ENCODE measurements around the gene SLC66A2. TPM values are rescaled to one million over a fixed set of nuclear protein-coding genes. Genes with fewer than 3 reads are reported as not detected.

SLC66A2 gene
- total RNA-seq, 1 experiment from 2014 or later, result 13.0 TPM

DNA sequence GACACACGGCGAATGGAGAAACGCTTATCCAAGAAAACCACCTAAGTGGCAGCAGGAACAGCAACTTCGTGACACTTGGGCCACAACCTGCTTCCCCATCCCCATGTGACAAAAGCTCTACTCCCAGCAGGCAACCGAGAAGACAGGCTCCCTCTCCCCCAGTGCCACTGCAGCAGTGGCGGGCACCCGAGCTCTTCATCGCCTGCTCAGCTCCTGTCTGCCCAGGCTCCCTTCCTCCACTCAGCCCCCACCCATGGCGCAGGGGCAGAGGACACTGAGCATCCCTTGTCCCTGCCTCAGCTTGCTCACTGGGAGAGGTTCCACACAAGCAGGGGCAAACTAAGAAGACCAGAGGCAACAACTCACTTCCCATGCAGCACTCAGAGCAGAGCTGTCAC lies 22.9 kb downstream of the SLC66A2 start:
- Histone ChIP-seq H2AFZ (ENCODE audit: low read length) (no peak overlapping the region), H3K23me2 (ENCODE audit: insufficient read length, low read depth, low read length, poor library complexity, severe bottlenecking) (no peaks in the 10 kb centered on the region), H4K8ac (replicated peaks; ENCODE audit: insufficient read length, low read depth, low read length) (no peak overlapping the region), H2BK12ac (ENCODE audit: insufficient read length, low read depth, low read length) (no peak overlapping the region), H3K4ac (ENCODE audit: low read depth, low read length) (no peak overlapping the region), H2BK20ac (ENCODE audit: low read depth, low read length, poor library complexity, severe bottlenecking) (no peak overlapping the region), H3K9ac (ENCODE audit: extremely low read depth, insufficient read length, low read length) (no peak overlapping the region), H3K27me3 (ENCODE audit: insufficient read depth, low read length) (no peaks in the 10 kb centered on the region; the same call in 1 of the 2 replicates), H3K9me3 (ENCODE audit: control insufficient read depth, low read depth, low read length) (peaks cover 5% of the 10 kb centered on the region), H2BK15ac (ENCODE audit: low read depth, low read length) (no peak overlapping the region), H3K4me1 (ENCODE audit: insufficient read depth, low read length) (no peaks in the 10 kb centered on the region), H4K20me1 (ENCODE audit: control insufficient read depth, insufficient read depth, insufficient read length) (no peaks in the 10 kb centered on the region), H2BK120ac (ENCODE audit: low read depth, low read length, poor library complexity, severe bottlenecking) (no peak overlapping the region), H2BK5ac (ENCODE audit: insufficient read length, low read length) (no peak overlapping the region), H3K4me2 (ENCODE audit: insufficient read depth, insufficient read length, low read length) (no peak overlapping the region), H3K79me1 (ENCODE audit: insufficient read depth, low read depth, low read length, poor library complexity, severe bottlenecking) (no peaks in the 10 kb centered on the region), H3K56ac (ENCODE audit: insufficient read length, low read depth, low read length) (no peak overlapping the region), H3K18ac (ENCODE audit: insufficient read length, low read depth, low read length) (no peak overlapping the region), H3T11ph (ENCODE audit: low read length) (no peak overlapping the region), H3K14ac (ENCODE audit: insufficient read depth, low read length) (no peak overlapping the region; the same call in 1 of the 2 replicates), H4K5ac (ENCODE audit: insufficient read length, low read depth, low read length) (no peak overlapping the region), H3K27ac (ENCODE audit: insufficient read length, low read depth, low read length) (no peak overlapping the region), H4K91ac (ENCODE audit: insufficient read length, low read depth, low read length) (no peak overlapping the region), H2AK5ac (ENCODE audit: insufficient read length, low read length) (no peak overlapping the region), H3K79me2 (ENCODE audit: insufficient read depth, low read length) (no peaks in the 10 kb centered on the region), H3K23ac (ENCODE audit: insufficient read length, low read depth, low read length) (no peak overlapping the region)
- Mint-ChIP-seq H3K4me1 (peaks cover 13% of the 10 kb centered on the region in 2 experiments), H3K27ac (no peak overlapping the region), H3K4me3 (no peak overlapping the region; a peak in 1 of 5 replicates), H3K9me3 (peaks cover 37 to 42% of the 10 kb centered on the region in 2 experiments), H3K27me3 (ENCODE audit: low read depth) (peaks cover 4% of the 10 kb centered on the region; the same call in 1 of the 2 replicates), H3K36me3 (ENCODE audit: insufficient read depth in 1 of 3, low read depth in 3 of 3) (peaks cover 14 to 49% (median 27%) of the 10 kb centered on the region in 3 experiments)
- WGBS (ENCODE audit: extremely low coverage, insufficient read length, low lambda C conversion rate), result no CpG with 5 or more reads among the region's 9 CpGs
- no peak for TF ChIP-seq CTCF (conservative IDR thresholded peaks at IDR 0.05)
- no peak for DNase-seq
